Measurements from ENCODE around the gene NMB.
"Not testable (repeated sequence)": the region's sequence is repeated elsewhere in the genome, so short reads cannot be mapped to it uniquely, and the experiment has no call there.

NMB gene

GRCh38 chr15:84645496-84645895 is 12.5 kb downstream of the NMB start:
- no peak overlapping the region for H3K23ac ChIP-seq (ENCODE audit: low read length)
- H3K4ac ChIP-seq (ENCODE audit: low read depth, low read length) = no peak overlapping the region
- H3K36me3 ChIP-seq (ENCODE audit: control insufficient read depth in 1 of 2, insufficient read depth in 2 of 2, low read length in 2 of 2) = peaks cover 56 to 70% of the 10 kb centered on the region in 2 experiments
- H3K27me3 ChIP-seq (ENCODE audit: insufficient read depth, low read length) = no peaks in the 10 kb centered on the region
- H2BK12ac ChIP-seq (ENCODE audit: low read length) = no peak overlapping the region
- no peak overlapping the region for H4K12ac ChIP-seq (ENCODE audit: low read depth, low read length)
- H3K4me2 ChIP-seq (ENCODE audit: low read length) = no peak overlapping the region
- H2BK120ac ChIP-seq (ENCODE audit: insufficient read depth, low read length, poor library complexity) = no peak overlapping the region
- no peak overlapping the region for H3K4me3 ChIP-seq (ENCODE audit: low read depth, low read length)
- H3K9ac ChIP-seq (ENCODE audit: low read length) = no peak overlapping the region
- no peak overlapping the region for H2AFZ ChIP-seq (ENCODE audit: insufficient read depth, low read length, poor library complexity)
- no peak overlapping the region for H3K14ac ChIP-seq (ENCODE audit: low read length)
- no peaks in the 10 kb centered on the region for H3K79me1 ChIP-seq (ENCODE audit: low read length)
- H4K8ac ChIP-seq (ENCODE audit: low read depth, low read length) = no peak overlapping the region
- no peaks in the 10 kb centered on the region for H3K79me2 ChIP-seq (ENCODE audit: control insufficient read depth, insufficient read depth, low read length, poor library complexity)
- H2AK5ac ChIP-seq (ENCODE audit: low read length) = no peak overlapping the region
- DNase-seq = no peak
- no peak overlapping the region for H2BK5ac ChIP-seq (ENCODE audit: low read depth, low read length, poor library complexity)
- WGBS (ENCODE audit: extremely low coverage, insufficient coverage, insufficient read length) = no CpG with 5 or more reads among the region's 10 CpGs
- no peaks in the 10 kb centered on the region for H3K4me1 ChIP-seq (ENCODE audit: control insufficient read depth in 1 of 2, insufficient read depth in 2 of 2, low read length in 2 of 2)
- H3K18ac ChIP-seq (ENCODE audit: low read length) = no peak overlapping the region
- H3K27ac ChIP-seq (ENCODE audit: low read depth, low read length) = no peak overlapping the region
- H4K91ac ChIP-seq (ENCODE audit: low read depth, low read length) = no peak overlapping the region
- H3K9me3 ChIP-seq (ENCODE audit: insufficient read depth, low read depth, low read length) = no peaks in the 10 kb centered on the region

DNA sequence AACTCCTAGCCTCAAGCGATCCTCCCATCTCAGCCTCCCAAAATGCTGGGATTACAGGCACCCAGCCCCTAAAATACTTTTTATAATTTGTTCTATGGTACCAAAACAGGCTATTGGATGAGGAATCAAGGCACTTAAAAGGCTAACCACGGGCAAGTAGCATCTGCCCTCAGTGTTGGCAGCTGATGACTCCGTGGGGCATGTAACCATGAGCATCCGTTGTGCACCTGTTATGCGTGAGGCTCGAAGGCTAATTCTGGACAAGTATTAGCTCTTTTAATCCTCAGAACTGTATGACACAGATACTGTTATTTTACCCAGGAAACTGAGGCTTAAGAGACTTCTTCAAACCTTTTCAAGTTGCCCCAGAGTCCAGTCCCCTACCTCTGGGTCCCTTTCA is 14.2 kb downstream of the NMB start:
- Histone ChIP-seq H2BK12ac (ENCODE audit: low read length) (no peak overlapping the region), H3K14ac (ENCODE audit: low read length) (no peak overlapping the region), H2AK5ac (ENCODE audit: low read length) (no peak overlapping the region), H4K12ac (ENCODE audit: low read depth, low read length) (no peak overlapping the region), H3K9ac (ENCODE audit: low read length) (no peak overlapping the region), H3K18ac (ENCODE audit: low read length) (no peak overlapping the region), H3K9me3 (ENCODE audit: insufficient read depth, low read depth, low read length) (no peaks in the 10 kb centered on the region), H3K36me3 (ENCODE audit: control insufficient read depth in 1 of 2, insufficient read depth in 2 of 2, low read length in 2 of 2) (peaks cover 61 to 74% of the 10 kb centered on the region in 2 experiments), H2BK120ac (ENCODE audit: insufficient read depth, low read length, poor library complexity) (no peak overlapping the region), H3K79me2 (ENCODE audit: control insufficient read depth, insufficient read depth, low read length, poor library complexity) (no peaks in the 10 kb centered on the region), H2BK5ac (ENCODE audit: low read depth, low read length, poor library complexity) (no peak overlapping the region), H4K91ac (ENCODE audit: low read depth, low read length) (no peak overlapping the region), H3K23ac (ENCODE audit: low read length) (no peak overlapping the region), H3K27me3 (ENCODE audit: insufficient read depth, low read length) (no peaks in the 10 kb centered on the region), H3K27ac (ENCODE audit: low read depth, low read length) (no peak overlapping the region), H3K79me1 (ENCODE audit: low read length) (no peaks in the 10 kb centered on the region), H3K4ac (ENCODE audit: low read depth, low read length) (no peak overlapping the region), H3K4me1 (ENCODE audit: control insufficient read depth in 1 of 2, insufficient read depth in 2 of 2, low read length in 2 of 2) (no peaks in the 10 kb centered on the region), H4K8ac (ENCODE audit: low read depth, low read length) (no peak overlapping the region), H3K4me3 (ENCODE audit: low read depth, low read length) (no peak overlapping the region), H2AFZ (ENCODE audit: insufficient read depth, low read length, poor library complexity) (no peak overlapping the region), H3K4me2 (ENCODE audit: low read length) (no peak overlapping the region)
- no CpG with 5 or more reads among the region's 6 CpGs for WGBS (ENCODE audit: extremely low coverage, insufficient coverage, insufficient read length)
- DNase-seq = no peak

- H2AK5ac ChIP-seq (ENCODE audit: low read length); H3K79me1 ChIP-seq (ENCODE audit: low read length); H2BK5ac ChIP-seq (ENCODE audit: low read depth, low read length, poor library complexity); H3K27me3 ChIP-seq (ENCODE audit: insufficient read depth, low read length); H3K4me1 ChIP-seq (ENCODE audit: control insufficient read depth in 1 of 2, insufficient read depth in 2 of 2, low read length in 2 of 2); H3K18ac ChIP-seq (ENCODE audit: low read length); DNase-seq; H4K91ac ChIP-seq (ENCODE audit: low read depth, low read length); H3K27ac ChIP-seq (ENCODE audit: low read depth, low read length); H3K4me2 ChIP-seq (ENCODE audit: low read length); H3K4ac ChIP-seq (ENCODE audit: low read depth, low read length); H3K23ac ChIP-seq (ENCODE audit: low read length); H2BK12ac ChIP-seq (ENCODE audit: low read length); H2BK120ac ChIP-seq (ENCODE audit: insufficient read depth, low read length, poor library complexity); H3K4me3 ChIP-seq (ENCODE audit: low read depth, low read length); H4K8ac ChIP-seq (ENCODE audit: low read depth, low read length); H2AFZ ChIP-seq (ENCODE audit: insufficient read depth, low read length, poor library complexity); H3K9me3 ChIP-seq (ENCODE audit: insufficient read depth, low read depth, low read length); H3K9ac ChIP-seq (ENCODE audit: low read length); H3K14ac ChIP-seq (ENCODE audit: low read length); H4K12ac ChIP-seq (ENCODE audit: low read depth, low read length); H3K79me2 ChIP-seq (ENCODE audit: control insufficient read depth, insufficient read depth, low read length, poor library complexity): not testable (repeated sequence)
- no CpG with 5 or more reads among the region's 2 CpGs for WGBS (ENCODE audit: extremely low coverage, insufficient coverage, insufficient read length)
- peaks cover 51 to 64% of the 10 kb centered on the region in 2 experiments for H3K36me3 ChIP-seq (ENCODE audit: control insufficient read depth in 1 of 2, insufficient read depth in 2 of 2, low read length in 2 of 2)
Observed at GRCh38 chr15:84642640-84643039, 15.4 kb downstream of the NMB start.

GRCh38 chr15:84641871-84642270 is 16.1 kb downstream of the NMB start:
- H4K12ac ChIP-seq (ENCODE audit: low read depth, low read length); H2AFZ ChIP-seq (ENCODE audit: insufficient read depth, low read length, poor library complexity); H3K9me3 ChIP-seq (ENCODE audit: insufficient read depth, low read depth, low read length); H4K8ac ChIP-seq (ENCODE audit: low read depth, low read length); H3K27ac ChIP-seq (ENCODE audit: low read depth, low read length); H2AK5ac ChIP-seq (ENCODE audit: low read length); H4K91ac ChIP-seq (ENCODE audit: low read depth, low read length); H3K79me2 ChIP-seq (ENCODE audit: control insufficient read depth, insufficient read depth, low read length, poor library complexity); H3K4me1 ChIP-seq (ENCODE audit: control insufficient read depth in 1 of 2, insufficient read depth in 2 of 2, low read length in 2 of 2); H3K23ac ChIP-seq (ENCODE audit: low read length); DNase-seq; H2BK5ac ChIP-seq (ENCODE audit: low read depth, low read length, poor library complexity); H3K14ac ChIP-seq (ENCODE audit: low read length); H3K18ac ChIP-seq (ENCODE audit: low read length); H3K9ac ChIP-seq (ENCODE audit: low read length); H3K4me3 ChIP-seq (ENCODE audit: low read depth, low read length); H2BK12ac ChIP-seq (ENCODE audit: low read length); H3K4me2 ChIP-seq (ENCODE audit: low read length); H3K4ac ChIP-seq (ENCODE audit: low read depth, low read length); H2BK120ac ChIP-seq (ENCODE audit: insufficient read depth, low read length, poor library complexity); H3K79me1 ChIP-seq (ENCODE audit: low read length); H3K27me3 ChIP-seq (ENCODE audit: insufficient read depth, low read length): not testable (repeated sequence)
- peaks cover 48 to 58% of the 10 kb centered on the region in 2 experiments for H3K36me3 ChIP-seq (ENCODE audit: control insufficient read depth in 1 of 2, insufficient read depth in 2 of 2, low read length in 2 of 2)
- WGBS (ENCODE audit: extremely low coverage, insufficient coverage, insufficient read length) = no CpG with 5 or more reads among the region's 9 CpGs
